SH-SY5Y (cell line): ENCODE data around the gene IL19.

Experiments
- GATA2 ChIP-seq: IDR thresholded peaks from 2 replicates; pipeline ENCODE4 v1.6.1; 2011; ENCODE audit warnings: mild to moderate bottlenecking, low read depth, low read length
- GATA3 ChIP-seq: IDR thresholded peaks from 2 replicates; pipeline ENCODE4 v1.6.1; 2011; ENCODE audit warnings: low read depth, mild to moderate bottlenecking, low read length, moderate library complexity

DNA sequence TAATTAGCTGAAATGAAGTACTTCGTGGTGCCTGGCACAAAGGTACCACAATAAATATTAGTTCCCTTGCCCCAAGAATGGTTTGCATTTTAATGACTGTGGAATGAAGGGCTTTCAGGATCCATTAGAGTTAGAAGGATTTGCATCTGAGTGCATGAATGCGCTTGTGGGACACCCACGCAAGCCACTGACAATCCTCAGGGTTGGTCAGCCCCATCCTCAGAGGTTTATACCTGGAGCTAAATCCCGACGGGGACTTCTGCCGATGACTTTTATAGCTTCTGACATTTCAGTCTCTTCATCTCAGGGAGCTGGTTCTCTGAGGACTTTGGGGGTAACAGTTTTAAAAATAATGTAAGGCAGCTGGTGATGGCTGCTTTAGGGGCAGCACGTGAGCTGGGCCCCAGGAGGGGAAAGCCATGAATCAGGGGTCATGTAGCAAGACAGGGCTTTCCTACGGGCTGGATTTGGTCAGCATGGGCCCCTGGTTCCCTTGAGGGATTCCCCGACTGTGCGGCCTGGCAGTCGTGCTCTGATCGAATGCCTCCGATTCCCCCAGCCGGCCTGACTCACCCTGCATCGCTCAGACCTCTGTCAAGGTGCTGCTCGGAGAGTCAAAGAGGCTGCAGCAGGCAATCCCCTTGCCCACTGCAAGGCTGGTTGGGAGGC, 22.5 kb downstream of the IL19 start:
- TF ChIP-seq GATA3, result no peak
- no peak for TF ChIP-seq GATA2
